ENCODE measurements around the gene UBAC1.

DNA sequence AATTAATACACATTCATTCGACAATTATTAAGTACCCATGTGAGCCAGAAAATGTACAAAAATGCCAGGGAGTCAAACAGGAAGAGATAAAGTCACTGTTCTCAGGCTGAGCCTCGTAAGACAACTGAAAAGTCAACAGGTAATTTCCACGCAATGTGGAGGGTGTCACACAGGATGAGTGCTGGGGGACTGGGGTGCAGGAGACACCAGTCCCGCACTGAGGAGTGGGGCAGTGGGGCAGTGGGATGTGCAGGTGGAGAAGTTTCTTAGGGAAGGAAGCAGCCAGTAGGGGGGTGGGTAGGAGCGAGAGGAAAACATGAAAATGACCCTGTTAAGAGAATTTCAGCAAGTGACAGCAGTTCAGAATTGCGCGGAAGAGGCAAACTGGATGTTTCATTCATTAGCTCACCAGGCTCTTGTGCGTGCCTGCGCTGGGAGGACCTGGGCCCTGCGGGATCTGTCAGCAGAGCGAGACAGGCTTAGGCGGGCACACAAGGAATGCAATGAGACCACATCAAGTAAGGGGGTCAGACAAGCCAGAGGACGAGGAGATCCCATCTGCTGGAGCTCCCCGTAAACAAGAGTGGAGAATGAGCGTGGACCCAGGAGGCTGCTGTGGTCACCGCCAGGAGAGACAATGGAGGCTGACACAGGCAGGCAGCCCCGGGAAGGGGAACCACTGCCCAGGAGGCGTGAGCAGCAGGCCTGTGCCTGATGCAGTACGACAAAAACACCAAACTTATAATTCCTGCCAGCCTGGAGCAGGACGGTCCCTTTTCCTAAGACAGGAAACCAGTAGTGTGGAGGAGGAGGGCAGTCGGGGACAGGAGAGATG lies 74.8 kb downstream of the UBAC1 start:
- TF ChIP-seq POLR2A (IDR thresholded peaks at IDR 0.05) = no peak
- TF ChIP-seq, protein P1, sequence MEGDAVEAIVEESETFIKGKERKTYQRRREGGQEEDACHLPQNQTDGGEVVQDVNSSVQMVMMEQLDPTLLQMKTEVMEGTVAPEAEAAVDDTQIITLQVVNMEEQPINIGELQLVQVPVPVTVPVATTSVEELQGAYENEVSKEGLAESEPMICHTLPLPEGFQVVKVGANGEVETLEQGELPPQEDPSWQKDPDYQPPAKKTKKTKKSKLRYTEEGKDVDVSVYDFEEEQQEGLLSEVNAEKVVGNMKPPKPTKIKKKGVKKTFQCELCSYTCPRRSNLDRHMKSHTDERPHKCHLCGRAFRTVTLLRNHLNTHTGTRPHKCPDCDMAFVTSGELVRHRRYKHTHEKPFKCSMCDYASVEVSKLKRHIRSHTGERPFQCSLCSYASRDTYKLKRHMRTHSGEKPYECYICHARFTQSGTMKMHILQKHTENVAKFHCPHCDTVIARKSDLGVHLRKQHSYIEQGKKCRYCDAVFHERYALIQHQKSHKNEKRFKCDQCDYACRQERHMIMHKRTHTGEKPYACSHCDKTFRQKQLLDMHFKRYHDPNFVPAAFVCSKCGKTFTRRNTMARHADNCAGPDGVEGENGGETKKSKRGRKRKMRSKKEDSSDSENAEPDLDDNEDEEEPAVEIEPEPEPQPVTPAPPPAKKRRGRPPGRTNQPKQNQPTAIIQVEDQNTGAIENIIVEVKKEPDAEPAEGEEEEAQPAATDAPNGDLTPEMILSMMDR (IDR thresholded peaks at IDR 0.05) = no peak
- no peak for TF ChIP-seq EP300 (IDR thresholded peaks at IDR 0.05)
